Umbilical cord (tissue), 2 donors: ENCODE results near the gene TMEM131. TPM values are rescaled to one million over a fixed set of nuclear protein-coding genes. Genes with fewer than 3 reads are reported as not detected.

Experiments used
- DNase-seq: peaks from one replicate; pipeline ENCODE4 v3.0.0-alpha.2; 2015; ENCODE audit warnings: low spot score
- total RNA-seq: library from RNA; depleted of rRNA; stranded (reverse); fragments of >200 nt; gene quantifications from one replicate; pipeline ENCODE4 v1.2.3, GENCODE V29; 2014; ENCODE audit warnings: low replicate concordance; ENCODE audit not compliant: insufficient read depth

TMEM131 gene
- total RNA-seq, 1 donor from 2014 or later: 29.9 TPM

DNA sequence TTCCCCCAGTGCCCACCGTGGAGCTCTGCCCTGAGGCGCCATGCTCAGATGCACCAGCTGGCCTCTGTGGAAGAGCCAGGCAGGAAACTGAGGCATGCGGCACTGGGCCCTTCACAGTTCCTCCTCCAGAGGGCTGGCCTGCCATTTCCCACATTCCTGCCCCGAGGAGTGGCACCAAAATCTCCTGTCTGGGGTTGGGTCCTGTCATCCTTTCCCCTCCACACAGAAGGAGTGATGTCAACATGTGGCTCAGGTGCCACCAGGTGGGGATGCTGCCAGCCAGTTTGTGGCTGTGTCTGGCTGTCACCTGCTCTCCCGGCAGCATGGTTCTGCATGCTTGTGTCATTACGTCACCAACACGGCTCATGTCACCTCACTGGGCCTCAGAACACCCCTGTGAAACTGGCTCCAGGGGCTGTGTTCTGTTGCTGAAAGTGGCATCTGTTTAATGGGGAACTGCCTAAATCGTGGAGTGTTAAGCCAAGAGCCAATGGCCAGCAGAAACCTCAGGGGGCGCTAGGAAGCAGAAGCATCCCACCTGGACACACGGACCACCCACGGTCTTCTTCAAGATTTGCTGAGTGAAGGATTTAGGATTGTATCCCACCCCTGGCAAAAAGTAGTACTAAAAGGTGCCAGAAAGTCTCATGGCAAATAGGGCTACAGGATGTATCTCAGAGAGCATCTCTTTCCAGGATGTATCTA lies 231.0 kb downstream of the TMEM131 start:
- DNase-seq: no peak

DNA sequence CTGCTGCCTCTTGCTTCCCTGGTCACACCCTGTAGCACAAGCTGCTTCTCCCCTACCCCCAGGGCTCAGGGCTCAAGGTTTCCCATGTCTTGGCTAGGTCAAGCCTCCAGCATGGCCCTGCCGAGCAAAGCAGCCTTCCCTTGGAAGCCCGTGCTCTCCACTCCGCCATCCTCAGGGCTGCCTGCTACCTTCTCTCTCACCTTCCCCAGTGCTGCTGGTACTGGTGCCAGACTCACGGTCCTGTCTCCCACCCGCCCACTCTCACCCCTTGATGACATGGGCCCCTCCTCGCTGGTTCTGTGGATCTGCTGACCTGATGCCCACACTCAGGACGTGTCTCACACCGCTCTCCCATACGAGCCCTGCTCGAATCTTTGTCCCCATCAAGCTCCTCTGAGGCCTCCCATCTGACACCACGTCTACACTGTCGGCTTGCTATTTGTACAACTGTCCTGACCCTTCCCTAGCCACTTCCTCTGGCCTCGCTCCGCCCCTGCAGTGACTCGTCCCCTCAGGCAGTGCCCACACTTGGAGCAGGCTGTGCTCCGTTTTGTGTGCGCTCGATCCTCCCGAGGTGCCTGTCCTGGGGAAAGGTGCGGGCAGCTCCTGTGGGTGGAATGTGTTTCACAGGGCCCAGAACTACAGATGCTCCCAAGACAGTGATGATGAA lies 232.4 kb downstream of the TMEM131 start:
- DNase-seq: no peak

DNA sequence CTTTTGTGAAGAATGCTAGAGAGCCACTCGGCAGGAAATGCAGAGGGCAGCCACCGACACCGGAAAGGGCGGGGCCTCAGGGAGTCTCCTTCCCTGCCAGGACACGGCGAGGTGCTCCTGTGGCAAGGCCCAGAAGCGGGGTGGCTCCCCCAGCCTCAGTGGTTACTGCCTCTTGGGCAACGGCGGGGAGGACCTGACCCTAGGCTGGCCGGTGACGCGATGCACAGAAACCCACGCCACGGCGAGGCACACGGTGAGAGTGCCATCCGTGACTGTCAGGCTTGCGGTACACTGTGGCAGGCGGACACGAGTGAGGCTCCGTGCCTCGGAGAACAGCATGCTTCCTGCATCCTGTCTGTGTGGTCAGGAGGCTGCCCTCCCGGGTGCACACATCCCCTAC lies 234.6 kb downstream of the TMEM131 start:
- DNase-seq: no peak

DNA sequence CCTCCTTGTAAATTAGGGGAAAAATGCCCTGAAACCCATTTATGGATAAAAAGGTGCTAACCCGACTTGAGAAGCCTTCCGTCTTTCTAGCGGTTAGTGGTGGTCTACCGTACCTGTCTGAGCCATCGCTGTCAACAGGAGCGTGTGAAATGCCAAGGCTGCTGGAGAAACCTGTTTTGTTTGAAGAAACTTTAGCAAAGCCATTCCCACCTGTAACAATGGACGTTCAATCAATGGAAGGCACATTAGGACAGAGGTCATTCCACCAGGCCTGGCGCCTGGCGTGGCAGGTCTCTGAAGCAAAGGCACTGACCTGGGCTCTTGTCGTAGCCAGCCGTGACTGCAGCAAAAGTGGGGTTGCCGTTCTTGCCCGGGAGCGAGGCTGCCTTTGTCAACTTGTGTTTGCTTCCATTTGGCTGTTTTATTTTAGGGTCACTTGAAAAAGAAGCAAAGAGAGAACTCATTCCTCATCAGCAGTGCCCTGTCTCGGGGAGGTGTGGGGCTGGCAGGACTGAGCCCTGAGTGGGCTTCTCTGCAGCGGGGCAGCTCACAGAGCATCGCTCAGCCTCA lies 235.2 kb downstream of the TMEM131 start:
- DNase-seq: no peak

DNA sequence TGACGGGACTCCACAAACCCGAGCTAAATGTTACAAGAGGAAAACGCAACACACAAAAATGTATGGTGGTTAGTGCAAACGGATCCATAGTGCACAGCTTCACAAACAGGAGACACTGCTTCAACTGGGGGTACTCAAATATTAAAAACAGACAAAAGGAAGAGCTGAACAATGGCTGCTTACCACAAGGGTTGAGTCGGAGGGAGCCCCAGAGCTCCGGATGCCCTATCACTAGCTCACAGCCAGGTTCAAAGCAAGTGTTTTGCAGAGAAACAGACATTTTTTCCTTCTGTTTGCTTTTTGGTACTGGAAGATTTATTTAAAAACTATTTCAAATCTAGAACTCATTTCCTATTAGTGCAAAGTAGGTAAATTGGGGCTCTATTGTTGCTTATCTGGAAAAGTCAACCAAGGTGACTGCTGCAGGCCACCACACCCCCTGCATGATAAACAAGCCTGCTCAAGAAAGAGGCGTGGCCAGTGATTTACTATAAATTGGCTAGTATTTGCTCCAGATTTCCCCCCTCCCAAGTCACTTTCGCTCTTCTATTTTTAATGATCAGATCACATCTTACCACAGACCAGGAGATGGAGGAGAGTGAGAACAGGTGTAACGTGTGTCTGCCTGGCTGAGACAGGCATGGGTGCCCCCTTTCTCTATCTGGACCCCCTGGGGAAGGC lies 235.9 kb downstream of the TMEM131 start:
- DNase-seq: no peak

DNA sequence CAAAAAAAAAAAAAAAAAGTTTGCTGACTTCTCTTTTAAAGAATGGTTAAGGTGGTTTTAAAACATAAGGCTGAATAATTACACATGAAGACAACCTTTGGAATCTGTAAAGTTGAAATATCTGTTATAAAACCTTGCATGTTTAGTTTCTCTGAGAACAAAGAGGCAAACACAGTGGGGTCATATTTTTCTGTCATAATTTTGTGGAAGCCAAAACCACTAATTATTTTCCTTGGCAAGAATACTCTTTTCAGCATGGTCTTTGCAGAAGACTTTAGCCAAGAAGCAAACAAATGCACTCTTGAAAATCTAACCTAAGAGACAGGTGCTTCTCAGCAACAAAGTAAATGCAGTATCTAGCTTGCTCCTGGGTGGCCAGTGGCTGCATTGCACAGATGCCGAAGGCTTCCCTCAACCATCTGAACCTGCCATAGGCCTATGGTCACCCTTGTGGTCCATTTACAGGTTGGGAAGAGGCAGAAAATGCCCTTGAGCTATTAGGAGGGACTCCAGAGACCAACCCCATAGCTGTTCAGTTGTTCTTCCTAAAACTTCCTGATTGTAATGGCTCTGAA lies 237.5 kb downstream of the TMEM131 start:
- no peak for DNase-seq

DNA sequence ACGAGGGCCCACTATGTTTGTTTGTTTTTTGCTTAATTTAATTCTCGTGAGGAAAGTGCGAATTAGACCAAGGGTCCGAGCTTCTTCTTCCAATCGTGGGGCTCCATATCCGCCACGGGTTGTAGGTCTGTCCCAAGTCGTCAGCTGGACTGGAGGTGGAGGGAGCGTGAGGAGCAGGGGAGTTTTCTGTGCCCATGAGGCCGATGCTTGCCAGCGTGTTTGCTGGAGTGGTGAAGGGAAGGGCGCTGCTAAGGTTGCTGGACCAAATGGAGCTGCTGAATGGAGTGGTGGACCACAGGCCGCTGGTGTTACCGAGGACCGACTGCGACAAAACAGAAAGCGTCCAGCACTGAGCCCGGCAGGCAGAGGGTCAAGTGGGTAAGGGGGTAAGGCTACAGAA lies 238.7 kb downstream of the TMEM131 start:
- DNase-seq: no peak

DNA sequence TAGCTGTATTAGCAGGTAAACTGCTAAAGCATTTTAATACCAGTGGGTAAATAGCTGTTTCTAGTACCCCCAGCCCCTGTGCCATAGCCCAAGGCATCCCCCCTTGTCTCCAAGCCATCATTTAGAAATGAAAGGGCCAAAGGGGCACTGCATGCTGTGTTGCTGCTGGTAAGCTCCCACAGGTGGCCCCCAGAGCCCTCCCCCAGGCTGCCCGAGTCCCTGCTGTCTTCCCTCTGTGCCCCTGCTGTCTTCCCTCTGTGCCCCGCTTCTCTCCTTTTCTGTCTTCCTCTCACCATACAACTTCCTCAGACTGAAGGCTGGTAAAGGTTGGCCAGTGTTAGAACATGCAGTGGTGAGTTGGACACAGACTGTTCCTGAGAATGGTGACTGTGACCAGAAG lies 240.3 kb downstream of the TMEM131 start:
- DNase-seq: no peak

DNA sequence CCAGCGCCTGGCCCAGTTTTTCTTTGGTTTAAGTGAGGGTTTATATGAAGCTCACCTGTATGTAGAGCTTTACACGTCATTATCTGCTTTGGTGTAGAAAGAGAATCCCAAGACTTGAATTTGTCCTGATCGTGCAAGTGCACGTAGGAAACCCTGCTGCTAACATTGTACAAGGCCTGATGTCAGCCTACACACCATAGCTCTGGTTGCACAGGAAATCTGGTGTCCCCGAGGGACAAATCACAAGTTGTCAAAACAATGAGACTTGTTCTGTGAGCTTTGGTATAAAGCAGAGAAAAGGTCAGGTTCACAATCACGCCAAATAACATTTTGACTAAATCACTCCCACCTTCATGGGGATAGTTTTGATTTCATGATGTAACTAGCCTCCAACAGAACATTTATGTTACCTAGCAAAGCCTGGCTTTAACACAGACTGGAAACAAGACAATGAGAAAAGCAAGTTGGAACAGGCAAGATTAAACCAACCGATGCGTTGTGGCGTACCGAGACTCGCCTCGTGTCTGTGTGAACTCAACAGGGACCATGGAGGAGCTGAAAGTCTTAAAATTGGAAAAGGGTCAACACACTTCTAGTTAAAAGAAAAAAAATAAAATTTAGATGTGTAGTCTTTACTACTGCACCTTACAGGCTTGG lies 240.9 kb downstream of the TMEM131 start:
- DNase-seq: peak; percentile 28

DNA sequence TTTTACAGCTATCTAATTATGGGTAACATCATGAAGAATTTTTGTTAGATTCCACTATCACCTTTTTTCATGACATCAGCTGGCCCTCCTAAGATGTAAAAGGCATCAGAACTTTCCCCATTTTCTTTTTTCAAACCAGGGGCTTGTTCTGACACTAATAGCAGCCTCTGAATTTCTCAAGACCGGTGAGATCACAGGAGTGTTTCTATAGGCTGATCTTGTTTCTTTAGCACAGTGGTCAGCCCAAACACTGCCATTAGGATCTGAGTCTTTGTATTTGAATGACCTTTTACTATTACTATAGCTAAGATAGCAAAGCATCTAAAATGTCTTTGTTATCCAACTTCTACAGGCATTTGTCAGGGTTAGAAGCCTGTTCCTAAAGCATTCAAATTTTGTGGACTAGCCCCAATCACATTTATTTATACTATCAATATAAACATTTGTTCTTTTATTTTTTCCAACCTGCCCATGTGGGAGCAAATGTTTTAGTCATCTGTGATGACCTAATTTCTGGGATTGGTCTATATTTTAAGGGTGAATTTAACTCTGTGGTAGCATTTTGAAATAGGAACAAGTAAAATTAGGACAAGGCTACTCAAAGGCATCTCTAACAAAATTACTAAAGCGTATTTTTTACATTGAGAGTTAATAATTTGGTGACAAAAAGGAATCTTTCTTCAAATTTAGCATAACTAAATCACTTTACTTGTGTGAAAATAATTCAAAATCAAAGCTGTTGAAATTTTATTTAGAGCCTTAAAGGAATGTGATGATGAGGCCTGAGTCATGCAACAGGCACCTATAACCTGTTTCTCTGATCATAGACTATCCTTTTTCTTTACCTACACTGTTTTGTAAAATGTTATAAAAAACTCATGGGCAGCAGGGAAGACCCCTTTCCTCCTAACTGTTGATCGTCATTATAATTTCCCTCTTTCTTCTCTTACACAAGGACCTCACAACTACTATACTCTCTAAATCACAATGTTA lies 243.1 kb downstream of the TMEM131 start:
- DNase-seq: no peak

DNA sequence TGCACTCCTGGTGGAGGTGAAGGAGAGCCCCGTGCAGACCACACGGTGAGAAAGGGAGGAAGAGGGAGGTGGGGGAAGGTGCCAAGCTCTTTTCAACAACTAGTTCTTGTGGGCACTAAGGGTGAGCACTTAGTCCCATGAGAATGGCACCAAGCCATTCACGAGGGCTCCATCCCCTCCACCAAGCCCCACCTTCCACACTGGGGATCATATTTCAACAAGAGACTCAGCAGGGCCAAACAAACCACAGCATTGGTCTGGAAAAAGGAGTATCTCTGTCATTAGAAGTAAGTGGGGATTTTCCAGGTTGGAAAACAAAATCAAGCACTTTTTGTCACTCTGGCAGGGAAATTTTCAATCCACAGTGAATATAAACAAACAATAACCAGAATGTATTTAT lies 244.0 kb downstream of the TMEM131 start:
- DNase-seq: no peak

DNA sequence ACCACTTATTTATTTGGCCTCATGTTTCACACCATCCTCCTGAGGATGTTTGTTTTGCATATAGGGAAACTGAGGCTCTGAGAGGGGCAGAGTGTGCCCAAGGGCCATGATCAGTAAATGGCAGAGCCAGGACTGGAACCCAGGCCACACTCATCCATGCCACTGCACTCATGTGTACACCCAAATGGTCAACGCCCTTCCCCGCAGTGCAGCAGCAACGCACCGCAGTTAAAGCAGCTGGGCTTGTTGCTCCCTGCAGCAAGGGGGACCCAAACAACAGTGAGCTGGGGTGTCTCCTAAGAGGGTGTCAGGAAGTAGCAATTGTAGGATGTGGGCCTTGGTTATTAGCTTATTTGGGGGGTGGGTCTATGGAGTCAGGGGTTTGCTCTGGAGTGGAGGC lies 245.7 kb downstream of the TMEM131 start:
- no peak for DNase-seq

DNA sequence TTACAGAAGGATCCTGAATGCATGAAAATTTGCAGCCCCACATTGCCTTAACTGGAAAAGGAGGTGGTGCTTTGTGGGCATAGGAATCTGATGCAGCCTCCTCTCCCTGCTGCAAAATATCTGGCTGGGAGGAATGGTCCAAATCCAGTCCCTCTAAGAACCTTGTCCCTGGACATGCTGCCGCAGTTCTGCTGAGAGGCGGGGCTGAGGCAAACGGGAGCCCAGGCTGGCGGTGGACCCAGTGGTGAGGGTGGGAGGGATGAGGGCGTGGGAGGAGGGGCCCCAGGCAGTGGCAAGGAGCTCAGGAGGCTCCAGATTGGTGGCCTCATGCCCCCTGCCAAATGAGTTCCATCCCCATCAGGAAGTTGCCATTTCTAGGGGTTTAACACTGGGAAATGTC lies 246.2 kb downstream of the TMEM131 start:
- DNase-seq: no peak

DNA sequence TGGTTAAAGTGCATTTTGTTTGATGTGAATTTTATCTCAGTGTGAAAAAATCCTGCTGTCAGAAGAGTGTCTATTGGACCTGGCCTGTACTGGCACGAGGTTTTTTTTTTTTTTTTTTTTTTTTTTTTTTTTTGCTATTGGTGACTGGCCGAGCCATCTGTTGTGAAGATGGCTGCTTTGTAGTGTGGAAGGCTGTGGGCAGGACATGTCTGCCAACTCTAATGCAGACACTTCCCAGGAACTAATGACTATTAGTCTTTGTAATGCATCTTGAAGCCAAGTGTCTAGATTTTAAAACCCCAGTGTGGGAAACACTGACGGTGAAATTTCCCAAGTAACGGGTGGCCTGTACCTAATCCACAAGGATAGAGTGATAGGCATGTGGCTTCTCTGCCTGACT lies 248.0 kb downstream of the TMEM131 start:
- no peak for DNase-seq

DNA sequence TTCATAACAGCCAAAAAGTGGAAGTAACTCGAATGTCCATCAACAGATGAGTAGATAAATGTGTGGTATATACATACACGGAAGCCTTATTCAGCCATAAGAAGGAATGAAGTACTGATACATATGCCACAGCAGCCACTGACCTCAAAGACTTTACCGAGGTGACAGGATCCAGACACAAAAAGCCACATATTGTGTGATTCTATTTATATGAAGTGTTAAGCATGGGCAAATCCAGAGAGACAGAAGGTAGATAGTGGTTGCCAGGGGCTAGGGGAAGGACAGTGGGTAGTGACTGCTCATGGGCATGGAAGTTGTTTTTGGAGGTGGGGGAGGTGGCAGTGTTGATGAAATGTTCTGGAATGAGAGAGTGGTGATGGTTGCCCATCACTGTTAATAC lies 248.5 kb downstream of the TMEM131 start:
- DNase-seq: no peak

DNA sequence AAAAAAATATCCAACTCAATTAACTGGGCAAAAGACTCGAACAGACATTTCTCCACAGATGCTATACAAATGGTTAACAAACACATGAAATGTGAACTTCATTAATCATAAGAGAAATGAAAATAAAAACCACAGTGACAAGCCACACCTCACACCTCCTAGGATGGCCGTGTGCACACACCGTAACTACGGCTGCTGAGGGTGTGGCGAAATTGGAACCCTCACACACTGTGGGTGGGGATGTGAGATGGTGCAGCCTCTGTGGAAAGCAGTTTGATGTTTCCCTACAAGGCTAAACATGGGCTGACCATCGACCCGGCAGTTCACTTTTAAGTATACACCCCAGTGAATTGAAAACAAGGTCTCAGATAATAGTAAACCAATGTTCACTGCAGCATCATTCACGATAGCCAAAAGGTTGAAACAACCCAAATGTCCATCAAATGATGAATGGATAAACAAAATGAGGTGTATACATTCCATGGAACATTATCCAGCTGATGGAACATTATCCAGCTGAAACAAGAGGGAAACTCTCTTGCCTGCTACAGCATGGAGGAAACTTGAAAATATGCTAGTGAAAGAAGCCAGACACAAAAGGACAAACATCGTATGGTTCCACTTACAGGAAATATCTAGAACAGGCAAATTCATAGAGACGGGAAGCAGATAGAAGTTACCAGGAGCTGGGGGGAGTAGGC lies 250.1 kb downstream of the TMEM131 start:
- DNase-seq: no peak

DNA sequence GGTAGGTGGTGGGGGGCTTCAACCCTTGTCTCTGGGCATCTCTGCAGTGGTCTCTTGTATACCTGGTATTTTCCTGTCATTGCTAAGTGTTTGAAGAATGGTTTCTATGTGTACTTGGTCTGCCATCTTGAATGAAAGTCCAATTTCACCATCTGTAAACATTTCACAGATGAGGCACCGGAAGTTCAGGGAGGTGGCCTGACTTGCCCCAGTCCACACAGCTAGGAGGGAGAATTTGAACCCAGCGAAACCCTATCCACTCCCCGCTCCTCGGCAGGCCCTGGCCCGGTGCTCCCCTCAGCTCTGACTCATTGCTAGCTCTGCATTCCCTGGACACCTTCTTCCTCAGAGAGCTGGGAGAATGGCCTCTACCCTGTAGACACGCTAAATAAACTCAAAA lies 251.8 kb downstream of the TMEM131 start:
- DNase-seq: no peak

DNA sequence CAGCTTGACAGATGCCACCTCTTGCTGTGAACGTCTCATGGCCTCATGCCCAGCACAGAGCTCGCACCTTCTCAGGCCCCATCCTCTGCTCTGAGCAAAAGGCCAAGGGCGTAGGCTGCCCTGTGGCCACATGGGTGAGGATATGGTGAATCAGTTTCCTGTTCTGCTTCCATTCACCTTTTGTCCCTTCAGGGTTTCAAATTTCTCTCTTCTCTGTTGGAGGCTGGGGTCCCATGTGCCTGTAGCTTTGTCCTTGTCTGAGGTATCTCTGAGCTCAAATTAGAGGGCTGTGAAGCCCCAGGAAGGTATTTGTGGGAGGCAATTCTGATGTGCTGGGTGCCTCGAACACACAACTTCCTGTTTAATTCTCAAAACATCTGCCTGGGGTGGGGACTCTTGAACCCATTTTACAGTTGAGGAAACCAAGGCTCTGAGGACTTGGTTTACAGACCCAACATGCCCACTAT lies 253.3 kb downstream of the TMEM131 start:
- DNase-seq: no peak

DNA sequence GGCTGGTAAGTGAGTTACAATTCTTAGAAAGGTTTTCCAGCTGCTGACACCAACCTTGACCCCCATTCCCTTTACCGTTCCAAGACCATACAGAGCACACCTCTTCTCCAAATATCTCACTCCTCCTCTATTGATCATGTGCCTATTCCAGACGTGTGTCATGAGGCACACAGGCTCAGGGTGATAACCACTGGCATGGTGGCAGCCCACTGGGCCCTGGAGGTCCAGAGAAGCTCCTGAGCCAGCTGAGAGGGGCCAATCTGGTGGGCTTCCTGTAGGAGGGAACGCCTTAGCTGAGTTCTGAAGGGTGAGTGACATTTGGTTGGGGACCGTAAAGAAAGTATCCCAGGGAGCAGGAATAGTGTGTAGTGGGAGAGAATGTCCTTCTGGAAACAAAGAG lies 254.1 kb downstream of the TMEM131 start:
- DNase-seq: no peak

DNA sequence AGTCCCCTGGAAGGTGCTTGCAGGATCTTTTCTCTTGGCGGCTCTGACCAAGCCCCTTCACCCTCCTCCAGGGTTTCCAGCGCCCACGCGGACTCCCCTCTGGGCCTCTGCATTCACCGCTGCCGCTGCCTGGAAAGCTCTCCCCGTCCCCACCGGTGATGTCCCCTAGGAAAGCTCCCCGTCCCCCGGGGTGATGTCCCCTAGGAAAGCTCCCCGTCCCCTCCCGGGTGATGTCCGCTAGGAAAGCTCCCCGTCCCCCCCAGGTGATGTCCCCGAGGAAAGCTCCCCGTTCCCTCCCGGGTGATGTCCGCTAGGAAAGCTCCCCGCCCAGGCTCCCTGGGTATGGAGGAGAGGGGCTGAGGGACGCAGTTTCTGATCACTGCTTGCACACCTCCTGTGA lies 254.5 kb downstream of the TMEM131 start:
- DNase-seq: no peak
